ENCODE results near the gene CNPY2.

DNA sequence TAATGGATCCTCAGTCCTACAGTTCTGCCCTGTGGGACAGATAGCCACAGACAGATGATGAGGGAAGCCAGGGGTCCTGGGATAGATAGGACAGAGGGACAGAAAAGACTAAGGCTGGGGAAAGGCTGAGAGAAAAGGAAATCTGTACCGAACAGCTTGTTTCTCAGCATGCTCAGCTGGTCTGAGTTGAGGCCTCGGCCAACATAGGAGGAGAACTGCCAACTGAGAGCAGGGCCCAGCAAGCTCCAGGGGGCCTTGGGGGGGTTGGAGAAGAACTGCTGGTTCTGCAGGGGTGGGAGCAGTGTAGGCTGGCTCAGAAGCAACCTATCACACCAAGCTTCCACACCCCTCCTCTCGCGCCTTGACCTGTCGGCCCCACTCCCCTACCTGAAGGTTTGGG is 33.0 kb upstream of the CNPY2 start:
- TF ChIP-seq POLR2A (IDR thresholded peaks at IDR 0.05) (no peak), CTCF (IDR thresholded peaks at IDR 0.05) (no peak), EP300 (IDR thresholded peaks at IDR 0.05) (no peak)

Measured in stomach (tissue), 4 donors.